ENCODE results near the gene SEC23A. TPM values are rescaled to one million over a fixed set of nuclear protein-coding genes. Genes with fewer than 3 reads are reported as not detected.

SEC23A gene
- total RNA-seq (52.3 and 54.9 TPM in 2 replicates), polyA plus RNA-seq (13.2 and 27.0 TPM in 2 replicates), polyA minus RNA-seq (44.1 and 69.9 TPM in 2 replicates)
- total RNA-seq (2013): 58.7 TPM

- ATAC-seq (ENCODE audit: low read depth) (peak; percentile 98), DNase-seq (peak; percentile 87)
- Mint-ChIP-seq H3K27me3 (no peaks in the 10 kb centered on the region), H3K9me3 (ENCODE audit: insufficient read depth) (no peaks in the 10 kb centered on the region), H3K4me3 (peak within 1 kb of the TSS; percentile 97), H3K4me1 (peaks cover 32% of the 10 kb centered on the region), H3K27ac (peak within 1 kb of the TSS; percentile 99)
- Histone ChIP-seq H3K4me3 (ENCODE audit: control extremely low read depth in 1 of 5, extremely low read depth in 1 of 5, insufficient read depth in 1 of 5, low read depth in 2 of 5, low read length in 4 of 5) (peak within 1 kb of the TSS; percentile 80 to 98 (median 88)), H4K20me1 (ENCODE audit: control insufficient read depth, insufficient read depth, low read length, poor library complexity, severe bottlenecking) (no peaks in the 10 kb centered on the region), H3K36me3 (replicated peaks in 1 of 2; ENCODE audit: control extremely low read depth in 1 of 2, control insufficient read depth in 1 of 2, extremely low read depth in 1 of 2, insufficient read depth in 2 of 2, low read length in 1 of 2) (peaks cover 0 to 2% of the 10 kb centered on the region in 2 experiments), H2AFZ (ENCODE audit: insufficient read depth, low read depth, low read length, poor library complexity, severe bottlenecking) (peak within 1 kb of the TSS; percentile 93), H3K4me2 (replicated peaks; ENCODE audit: low read depth, low read length, poor library complexity, severe bottlenecking) (peak within 1 kb of the TSS; percentile 91), H3K27ac (ENCODE audit: low read length in 2 of 2) (peak within 1 kb of the TSS; percentile 83 to 93), H3K9ac (ENCODE audit: low read length) (peak within 1 kb of the TSS; percentile 89), H3K27me3 (replicated peaks in 1 of 4; ENCODE audit: control extremely low read depth in 1 of 4, control insufficient read depth in 3 of 4, insufficient read depth in 4 of 4, low read length in 3 of 4) (no peaks in the 10 kb centered on the region), H3K9me3 (ENCODE audit: control extremely low read depth in 1 of 3, control insufficient read depth in 2 of 3, insufficient read depth in 1 of 3, low read length in 2 of 3) (no peaks in the 10 kb centered on the region), H3K4me1 (ENCODE audit: control insufficient read depth in 2 of 2, insufficient read depth in 2 of 2, low read length in 2 of 2) (peaks cover 12 to 19% of the 10 kb centered on the region in 2 donors), H3K79me2 (ENCODE audit: control insufficient read depth, insufficient read depth, low read length) (peaks cover 20% of the 10 kb centered on the region)
- under 1% methylated on average over 45 of the region's 58 CpGs for WGBS (ENCODE audit: insufficient coverage)
- ChIA-PET CTCF (interaction anchor here (0.6 to 1.8 kb wide), 2 partner anchors 11 to 164 kb away, joined by 3 to 8 read pairs; partner anchors contain the start of gene GEMIN2), POLR2A (interaction anchor here (0.6 to 1.9 kb wide), 6 partner anchors 11 to 329 kb away, joined by 3 to 8 read pairs (median 7); partner anchors contain the start of genes FBXO33, GEMIN2, PNN and TRAPPC6B)
- TF ChIP-seq CTCF (IDR thresholded peaks at IDR 0.05): no peak
- intact Hi-C loops (cut with micrococcal nuclease): loop anchor here (1.0 to 5.0 kb wide), 6 partner anchors 11 to 329 kb away; partner anchors contain the start of genes FBXO33, GEMIN2, PNN and TRAPPC6B
These were observed at the start of gene SEC23A for GRCh38 chr14:39102969-39103957. TSS of gene SEC23A (minus strand) at chr14:39103235. CDS start at chr14:39096118, 7,117 bp downstream.

Data from B cell (primary cell).